H1 (cell line): ENCODE results near the gene AQP2. TPM values are rescaled to one million over a fixed set of nuclear protein-coding genes. Genes with fewer than 3 reads are reported as not detected.

Source experiments
- JUND ChIP-seq: IDR thresholded peaks from 2 replicates; pipeline ENCODE4 v1.6.1; 2011; ENCODE audit warnings: mild to moderate bottlenecking, improper control_type of control experiment, low read length
- NANOG ChIP-seq: IDR thresholded peaks from 2 replicates; pipeline ENCODE4 v1.6.1; 2011; ENCODE audit warnings: low read length, low read depth, mild to moderate bottlenecking, inconsistent platforms; ENCODE audit not compliant: insufficient read depth, poor library complexity, severe bottlenecking
- SIX5 ChIP-seq: IDR thresholded peaks from 2 replicates; pipeline ENCODE4 v1.6.1; 2011; ENCODE audit warnings: mild to moderate bottlenecking, low read depth, low read length
- SP2 ChIP-seq: IDR thresholded peaks from 2 replicates; pipeline ENCODE4 v1.6.1; 2012; ENCODE audit warnings: mild to moderate bottlenecking, low read length, inconsistent platforms
- USF2 ChIP-seq: IDR thresholded peaks from 2 replicates; pipeline ENCODE4 v1.6.1; 2011; ENCODE audit warnings: low read length, improper control_type of control experiment
- polyA plus RNA-seq, 7 experiments: library from polyadenylated mRNA; depleted of rRNA in 3 of 7; stranded (reverse) in 5 of 7; unstranded in 2 of 7; fragments of >200 nt in 5 of 7; fragments of 200-250 nt in 2 of 7; gene quantifications; 1 replicate in 5 of 7; 2 replicates in 1 of 7; 4 replicates in 1 of 7; pipeline versions ENCODE4 v1.2.1 to v1.2.3, GENCODE V29; 2011 to 2013; ENCODE audit warnings: missing spikeins in 2 of 7, mixed read lengths in 2 of 7
- total RNA-seq: library from RNA; stranded (reverse); fragmentation: NEBNext Ultra II Directional; extraction: Animal tissue kit (Norgen Biotek cat#: 25700); gene quantifications from 2 replicates; pipeline ENCODE4 v1.2.1, GENCODE V29; 2021

AQP2 gene
- total and polyA plus RNA-seq, 2 of the 8 experiments (the other 6 are each of a cell fraction or from before 2014, with no cell fraction given), result not detected

GRCh38 chr12:49917166-49917787 is 33.3 kb upstream of the AQP2 start (continued):
- TF ChIP-seq USF2 (no peak), NANOG (no peak), SP2 (no peak), JUND (no peak), SIX5 (no peak)
